Activated T-cell treated with anti-CD3 and anti-CD28 coated beads for 24 hours (primary cell): Measurements from ENCODE around the gene CEP63.
A peak's percentile ranks its signal among the peaks of the same experiment; 100 is the strongest.

Experiments
- DNase-seq: peaks from one replicate; pipeline ENCODE4 v3.0.0-alpha.2; 2020; ENCODE audit warnings: low read depth

The CEP63 gene

DNA sequence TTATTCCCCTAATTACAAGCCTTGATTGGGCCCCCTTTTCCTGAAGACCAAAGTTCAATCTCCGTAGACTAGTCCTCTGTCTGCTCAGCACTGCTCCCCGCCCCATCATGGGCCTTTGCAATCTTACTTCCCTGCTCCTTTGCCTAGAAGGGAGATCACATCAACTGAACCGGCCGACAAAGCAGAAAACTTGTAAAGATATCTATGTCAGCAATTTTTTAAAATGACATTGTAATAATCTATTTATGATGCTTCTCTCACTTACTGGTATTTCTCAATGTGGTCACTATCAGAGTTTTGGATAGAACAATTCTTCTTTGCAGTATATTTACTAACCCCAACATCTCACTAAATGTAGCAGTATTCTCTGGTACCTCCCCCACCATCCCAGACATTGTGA lies 17.3 kb upstream of the CEP63 start:
- DNase-seq = no peak

DNA sequence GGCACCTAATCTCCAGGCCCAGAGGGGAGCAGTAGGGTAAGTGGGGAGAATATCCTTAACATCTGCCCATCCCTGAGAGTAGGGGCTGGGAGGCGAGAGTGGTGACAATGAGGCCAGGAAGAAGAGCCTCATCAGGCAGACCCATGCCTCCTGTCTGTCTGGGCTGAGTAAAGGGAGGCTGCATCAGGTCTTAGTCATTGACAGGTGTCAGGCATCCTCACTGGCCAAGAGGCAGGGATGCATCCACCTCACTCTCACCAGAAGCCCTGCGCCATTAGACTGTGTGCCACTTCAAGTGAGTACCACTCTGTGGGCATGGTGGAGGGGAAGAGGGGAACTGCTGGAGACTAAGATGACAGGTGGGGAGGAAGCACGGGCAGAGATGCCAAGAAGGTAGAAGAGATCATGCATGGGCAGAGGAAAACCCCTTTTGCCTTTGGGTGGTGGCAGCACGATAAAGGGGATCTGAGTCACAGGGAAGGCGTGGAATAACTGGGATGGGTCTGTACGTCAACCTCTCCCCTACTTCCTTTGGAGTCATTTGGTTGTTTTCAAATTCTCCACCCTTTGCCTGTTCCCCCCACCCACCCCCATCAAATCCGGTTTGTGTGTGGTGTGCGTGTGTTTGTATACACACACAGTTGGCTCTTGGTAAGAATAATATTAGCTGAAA lies 14.2 kb upstream of the CEP63 start:
- no peak for DNase-seq

DNA sequence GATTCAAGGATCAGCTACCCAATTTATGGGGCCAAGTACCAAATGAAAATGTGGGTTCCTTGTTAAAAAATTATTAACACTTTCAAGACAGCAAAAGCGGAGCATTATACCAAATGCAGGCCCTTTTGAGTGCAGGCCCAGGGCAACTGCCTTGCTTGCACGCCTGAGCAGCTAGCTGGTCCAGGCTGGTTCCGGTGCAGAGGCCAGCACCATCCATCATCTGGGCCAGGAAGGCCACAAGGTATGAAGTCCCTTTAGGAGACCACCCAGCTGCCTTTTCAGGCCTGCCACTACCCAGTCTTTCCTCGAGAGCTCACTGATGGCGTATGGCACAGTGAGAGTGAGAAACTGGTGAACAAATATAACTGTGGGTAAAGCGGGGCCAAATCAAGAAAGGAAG lies 13.0 kb upstream of the CEP63 start:
- no peak for DNase-seq

DNA sequence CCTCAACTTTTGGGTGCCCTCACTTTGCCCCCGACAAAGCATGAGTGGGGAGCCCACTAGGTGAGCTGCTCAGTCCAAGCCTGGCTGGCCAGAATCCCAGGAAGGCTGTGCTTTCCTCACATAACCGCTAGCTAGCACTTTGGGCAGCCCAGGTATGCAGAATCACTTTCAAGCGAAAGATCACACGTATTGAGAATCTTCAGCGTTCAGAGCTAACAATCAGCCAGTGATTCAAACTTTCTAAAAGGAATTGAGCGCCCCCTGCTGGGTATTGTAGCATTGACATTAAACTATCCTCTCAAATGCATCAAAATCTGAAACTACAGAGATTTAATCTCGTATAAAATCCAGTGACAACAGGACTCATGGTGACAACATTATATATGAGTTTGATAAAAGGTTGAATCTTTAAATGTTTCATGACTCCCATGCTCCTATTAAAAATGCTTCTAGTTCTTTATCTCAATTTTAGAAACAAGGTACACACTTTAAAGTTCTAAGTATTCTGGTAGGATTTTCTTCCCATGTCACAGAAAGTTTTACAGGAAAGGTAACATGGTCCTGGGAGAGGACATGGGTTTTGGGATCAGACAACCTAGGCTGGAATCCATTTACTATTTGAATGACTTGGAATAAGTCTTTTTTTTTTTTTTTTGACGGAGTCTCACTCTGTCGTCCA lies 11.8 kb upstream of the CEP63 start:
- DNase-seq = peak; percentile 61

DNA sequence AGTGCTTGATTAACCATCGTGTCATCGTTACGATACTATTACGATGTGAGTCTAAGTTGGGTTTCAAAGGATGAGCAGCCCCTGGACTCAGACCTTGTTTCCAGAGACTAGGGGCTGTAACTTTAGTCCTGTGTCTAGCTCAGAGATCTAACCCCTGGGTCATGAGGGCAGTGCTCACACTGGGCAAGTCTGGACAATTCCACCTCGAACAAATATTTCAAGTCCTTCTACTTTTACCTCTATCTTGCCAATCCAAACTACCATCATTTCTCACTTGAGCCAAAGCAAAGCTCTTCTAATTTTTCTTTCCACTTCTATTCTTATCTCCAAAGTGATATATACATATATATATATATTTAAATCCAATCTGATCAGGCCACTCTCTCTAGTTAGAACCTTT lies 10.9 kb upstream of the CEP63 start:
- DNase-seq = no peak

- DNase-seq = no peak
These were observed 9.6 kb upstream of the CEP63 start for GRCh38 chr3:134476306-134476705.

GRCh38 chr3:134477002-134477401 lies 8.9 kb upstream of the CEP63 start:
- DNase-seq = no peak

GRCh38 chr3:134477938-134478337 lies 7.9 kb upstream of the CEP63 start:
- no peak for DNase-seq

GRCh38 chr3:134480546-134480945 lies 5.3 kb upstream of the CEP63 start:
- no peak for DNase-seq

DNA sequence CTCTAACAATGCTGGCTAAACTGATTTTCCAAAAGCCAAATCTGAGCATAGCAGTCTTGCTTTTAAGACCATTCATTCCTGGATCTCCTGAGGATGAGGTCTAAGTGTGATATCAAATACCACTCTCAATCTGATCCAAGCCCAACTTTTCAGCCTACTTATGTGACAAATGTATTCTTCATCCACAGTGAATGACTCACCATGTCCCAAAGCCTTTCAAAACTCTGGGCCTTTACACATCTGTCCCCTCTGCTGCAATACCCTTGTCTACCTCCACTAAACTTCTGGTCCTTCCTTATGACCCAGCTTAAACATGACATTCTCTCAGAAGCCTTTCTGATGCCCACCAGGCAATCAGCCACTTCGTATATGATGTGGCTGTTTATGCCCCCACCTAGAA lies 4.7 kb upstream of the CEP63 start:
- DNase-seq = no peak

DNA sequence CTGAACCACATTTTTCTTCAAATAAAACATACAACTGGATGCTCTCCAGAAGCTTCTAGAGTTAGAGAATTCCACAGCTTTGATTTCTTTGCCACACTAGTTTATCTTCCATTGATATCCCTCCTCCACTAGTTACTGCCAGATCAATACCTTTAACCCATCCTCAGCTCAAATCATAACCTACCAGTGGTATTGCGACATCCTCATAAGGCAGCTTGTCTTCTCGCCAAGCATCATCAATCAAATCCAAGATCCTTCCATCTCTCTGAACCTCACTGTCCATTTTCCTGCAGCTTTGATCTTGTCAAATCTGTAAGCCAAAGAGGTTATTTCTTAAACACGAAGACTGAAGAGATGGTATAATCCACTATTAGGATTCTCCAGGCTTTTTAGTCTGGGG lies 3.2 kb upstream of the CEP63 start:
- DNase-seq = no peak

DNA sequence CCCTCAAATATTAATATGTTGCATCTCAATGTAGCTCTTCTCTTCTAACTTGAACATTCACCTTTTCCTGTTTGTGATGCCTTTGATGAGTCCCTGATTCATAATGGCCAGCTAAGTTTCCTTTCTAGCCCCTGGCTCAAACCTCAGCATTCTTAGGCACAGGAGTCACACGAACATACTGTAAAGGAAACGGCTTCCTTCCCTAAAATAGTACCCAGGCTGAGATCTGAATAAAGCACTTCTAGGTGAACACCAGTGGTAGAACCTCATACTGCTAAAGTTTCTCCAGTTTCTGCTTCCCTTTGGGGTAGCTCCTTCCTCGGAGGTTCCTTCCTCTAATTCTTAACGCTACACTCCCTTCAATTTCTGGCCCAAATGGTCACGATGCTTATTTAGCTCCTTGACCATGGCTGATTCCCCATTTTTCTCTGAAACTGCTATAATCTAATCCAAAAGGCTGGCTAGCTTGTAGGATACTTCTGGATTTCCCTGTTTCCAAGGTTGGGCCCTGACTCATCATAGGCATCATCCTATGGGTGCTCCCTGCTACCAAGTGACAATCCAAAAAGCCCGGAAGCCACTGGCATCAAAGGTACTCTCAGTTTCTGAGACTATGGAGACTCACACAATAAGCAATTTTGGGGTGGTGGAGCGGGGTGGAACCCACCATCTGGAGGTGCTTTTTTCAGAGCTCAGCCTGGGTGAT lies 2.5 kb upstream of the CEP63 start:
- no peak for DNase-seq

GRCh38 chr3:134485075-134485717 lies 661 bp upstream of the CEP63 start:
- no peak for DNase-seq

GRCh38 chr3:134486577-134487041 lies 752 bp downstream of the CEP63 start:
- DNase-seq = no peak

DNA sequence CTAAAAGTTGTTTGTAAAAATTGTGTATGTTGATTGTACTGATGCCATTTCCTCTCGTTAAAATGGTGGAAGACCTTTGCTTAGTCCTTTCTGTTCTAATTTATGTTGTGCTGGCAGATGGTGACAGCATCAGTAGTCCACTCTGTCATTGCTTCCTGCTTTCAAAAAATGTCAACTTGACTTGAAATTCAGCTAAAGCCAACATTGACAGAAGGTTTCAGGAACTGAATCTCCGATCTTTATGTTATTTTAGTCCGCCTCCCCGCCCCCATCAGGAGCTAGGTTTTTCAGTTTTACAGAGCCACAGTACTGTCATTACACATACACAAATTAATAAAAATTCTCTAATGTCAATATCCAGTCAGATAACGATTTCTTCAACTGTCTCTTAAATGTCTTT lies 1.5 kb downstream of the CEP63 start:
- no peak for DNase-seq

DNA sequence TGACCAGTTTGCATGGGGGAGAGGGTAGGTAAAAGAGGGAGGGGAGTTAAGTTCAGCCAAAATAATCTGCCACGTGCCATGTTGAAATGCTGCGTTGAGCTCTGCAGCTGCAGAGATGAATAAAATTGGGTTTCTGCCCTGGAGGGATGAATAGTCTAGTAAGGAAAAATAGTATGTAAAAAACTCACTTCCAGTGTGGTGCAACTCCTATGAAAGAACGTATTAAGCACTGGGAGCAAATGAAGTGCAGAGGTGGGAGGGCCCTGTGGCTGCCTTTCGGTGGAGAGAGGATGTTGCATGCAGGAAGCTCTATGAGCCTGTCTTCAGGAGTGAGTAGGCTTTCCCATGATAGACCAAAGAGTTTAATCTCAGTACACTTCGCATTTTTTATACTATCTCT lies 8.6 kb downstream of the CEP63 start:
- no peak for DNase-seq

GRCh38 chr3:134495980-134496379 lies 10.1 kb downstream of the CEP63 start:
- DNase-seq = no peak

- no peak for DNase-seq
These were observed 10.7 kb downstream of the CEP63 start for GRCh38 chr3:134496471-134497071.

DNA sequence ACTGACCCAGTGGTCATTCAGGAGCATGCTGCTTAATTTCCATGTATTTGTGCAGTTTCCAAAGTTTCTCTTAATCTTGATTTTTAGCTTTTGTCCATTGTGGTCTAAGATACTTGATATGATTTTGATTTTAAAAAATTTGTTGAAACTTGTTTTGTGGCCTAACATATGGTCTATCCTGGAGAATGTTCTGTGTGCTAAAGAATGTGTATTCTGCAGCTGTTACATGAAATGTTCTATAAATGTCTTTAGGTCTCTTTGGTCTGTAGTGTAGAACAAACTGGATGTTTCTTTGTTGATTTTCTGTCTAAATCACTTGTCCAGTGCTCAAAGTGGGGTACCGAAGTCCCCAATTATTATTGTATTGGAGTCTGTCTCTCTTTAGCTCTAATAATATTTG lies 17.4 kb downstream of the CEP63 start:
- DNase-seq = no peak

GRCh38 chr3:134504132-134504531 lies 18.3 kb downstream of the CEP63 start:
- DNase-seq = no peak

DNA sequence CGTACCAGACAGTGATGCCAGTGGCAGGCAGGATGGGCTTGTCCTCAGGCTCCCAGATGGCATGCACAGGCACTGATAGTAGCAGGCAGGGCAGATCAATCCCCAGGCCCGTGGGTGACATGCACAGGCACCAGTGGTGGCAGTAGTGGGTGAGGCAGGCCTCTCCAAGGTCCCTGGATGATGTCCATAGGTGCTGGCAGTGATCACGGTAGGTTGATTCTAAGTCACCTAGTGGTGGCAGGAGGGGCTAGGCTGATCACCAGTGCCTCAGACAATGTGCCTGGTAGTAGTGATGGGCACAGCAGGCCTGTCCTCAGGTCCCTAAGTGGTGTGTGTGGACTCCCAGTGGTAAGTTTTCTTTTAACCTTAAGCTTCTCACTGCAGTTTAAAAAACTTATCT lies 19.6 kb downstream of the CEP63 start:
- DNase-seq = no peak

- no peak for DNase-seq
These were observed 25.6 kb downstream of the CEP63 start for GRCh38 chr3:134511500-134511899.
